Omental fat pad (tissue), 4 donors: Measurements from ENCODE around the gene CHRNA4. TPM values are rescaled to one million over a fixed set of nuclear protein-coding genes. Genes with fewer than 3 reads are reported as not detected.

Experiments used
- ATAC-seq: fragments of 150-250 bp; one replicate; pipeline ENCODE4 v1.9.1; 2016; ENCODE audit warnings: mild to moderate bottlenecking, moderate library complexity; ENCODE audit not compliant: low FRiP score
- DNase-seq: peaks from one replicate; pipeline ENCODE4 v3.0.0-alpha.2; 2019; ENCODE audit warnings: low spot score
- total RNA-seq, 4 donors: library from RNA; depleted of rRNA; stranded (reverse); fragments of >200 nt; gene quantifications; one replicate each; pipeline ENCODE4 v1.1.0, GENCODE V29; 2016
- TF ChIP-seq, protein P1 (sequence below), 3 donors: fragments of 450-650 bp; IDR thresholded peaks; one replicate each; pipeline ENCODE4 v1.5.1; 2016 to 2017; ENCODE audit warnings: antibody characterized with exemption in 3 of 3, mild to moderate bottlenecking in 3 of 3, moderate library complexity in 2 of 3

CHRNA4 gene
- not detected for total RNA-seq

DNA sequence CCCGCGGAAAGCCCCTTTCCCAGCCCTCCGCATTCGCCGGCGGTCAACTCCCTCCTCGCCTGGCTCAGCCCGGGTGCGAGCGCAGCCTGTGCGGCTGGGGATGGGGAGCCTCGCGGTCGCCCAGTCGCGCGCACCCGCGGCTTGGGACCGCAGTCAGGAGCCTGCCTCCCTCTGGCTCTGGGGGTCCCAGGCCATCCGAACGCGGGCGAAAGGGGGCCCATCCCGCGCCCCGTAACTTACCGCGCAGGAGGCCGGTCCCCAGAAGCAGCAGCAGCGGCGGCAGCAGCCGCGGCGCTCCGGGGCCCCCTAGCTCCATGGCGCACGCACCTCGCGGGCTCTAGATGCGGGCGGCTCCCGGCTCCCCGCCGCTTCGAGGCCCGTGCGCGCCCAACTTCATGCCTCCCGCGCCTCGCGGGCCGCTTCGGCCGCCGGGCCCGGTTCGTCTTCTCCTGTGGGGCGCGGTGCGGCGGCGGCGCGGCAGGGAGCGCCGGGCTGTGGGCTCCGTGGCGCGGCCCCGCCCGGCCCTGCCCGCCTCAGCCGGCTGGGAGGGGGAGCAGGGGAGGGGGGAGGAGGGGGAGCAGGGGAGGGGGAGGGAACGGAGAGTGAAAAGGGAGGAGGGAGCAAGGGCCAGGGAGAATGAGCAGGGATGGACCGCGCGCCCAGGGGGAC, at the start of gene CHRNA4:
Gene CHRNA4 (minus strand): TSS at position 500 of the 669 bp plus-strand sequence. CDS start 184 bp downstream, at position 316.
- ATAC-seq (no peak), DNase-seq (no peak)
- TF ChIP-seq, protein P1, sequence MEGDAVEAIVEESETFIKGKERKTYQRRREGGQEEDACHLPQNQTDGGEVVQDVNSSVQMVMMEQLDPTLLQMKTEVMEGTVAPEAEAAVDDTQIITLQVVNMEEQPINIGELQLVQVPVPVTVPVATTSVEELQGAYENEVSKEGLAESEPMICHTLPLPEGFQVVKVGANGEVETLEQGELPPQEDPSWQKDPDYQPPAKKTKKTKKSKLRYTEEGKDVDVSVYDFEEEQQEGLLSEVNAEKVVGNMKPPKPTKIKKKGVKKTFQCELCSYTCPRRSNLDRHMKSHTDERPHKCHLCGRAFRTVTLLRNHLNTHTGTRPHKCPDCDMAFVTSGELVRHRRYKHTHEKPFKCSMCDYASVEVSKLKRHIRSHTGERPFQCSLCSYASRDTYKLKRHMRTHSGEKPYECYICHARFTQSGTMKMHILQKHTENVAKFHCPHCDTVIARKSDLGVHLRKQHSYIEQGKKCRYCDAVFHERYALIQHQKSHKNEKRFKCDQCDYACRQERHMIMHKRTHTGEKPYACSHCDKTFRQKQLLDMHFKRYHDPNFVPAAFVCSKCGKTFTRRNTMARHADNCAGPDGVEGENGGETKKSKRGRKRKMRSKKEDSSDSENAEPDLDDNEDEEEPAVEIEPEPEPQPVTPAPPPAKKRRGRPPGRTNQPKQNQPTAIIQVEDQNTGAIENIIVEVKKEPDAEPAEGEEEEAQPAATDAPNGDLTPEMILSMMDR (IDR thresholded peaks at IDR 0.05), result no peak

DNA sequence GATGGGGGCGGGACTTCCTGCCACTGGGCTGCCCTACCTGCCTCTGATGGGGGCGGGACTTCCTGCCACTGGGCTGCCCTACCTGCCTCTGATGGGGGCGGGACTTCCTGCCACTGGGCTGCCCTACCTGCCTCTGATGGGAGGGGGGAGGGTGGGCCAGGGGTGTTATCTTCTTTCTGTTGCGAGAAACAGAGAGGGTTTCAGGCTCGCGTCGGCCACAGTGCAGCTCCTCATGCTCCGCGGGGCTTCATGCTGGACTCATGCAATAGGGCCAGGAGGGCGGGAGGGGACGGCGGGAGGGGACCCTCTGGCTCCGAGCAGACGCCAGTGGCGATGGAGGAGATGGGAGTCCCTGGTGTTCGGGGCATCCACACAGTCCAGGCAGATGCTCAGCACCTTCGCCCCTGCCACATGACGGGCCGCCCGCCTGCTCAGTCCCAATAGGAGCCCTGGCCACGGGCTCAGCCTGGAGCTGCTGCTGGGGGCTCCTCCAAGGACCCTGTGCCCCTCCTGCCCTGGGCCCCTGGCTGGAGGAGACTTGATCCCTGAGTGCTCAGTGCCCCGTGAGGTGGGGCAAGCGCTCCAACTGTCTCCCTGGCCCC, 48.8 kb upstream of the CHRNA4 start:
- TF ChIP-seq, protein P1 (IDR thresholded peaks at IDR 0.05), result no peak
- no peak for DNase-seq

DNA sequence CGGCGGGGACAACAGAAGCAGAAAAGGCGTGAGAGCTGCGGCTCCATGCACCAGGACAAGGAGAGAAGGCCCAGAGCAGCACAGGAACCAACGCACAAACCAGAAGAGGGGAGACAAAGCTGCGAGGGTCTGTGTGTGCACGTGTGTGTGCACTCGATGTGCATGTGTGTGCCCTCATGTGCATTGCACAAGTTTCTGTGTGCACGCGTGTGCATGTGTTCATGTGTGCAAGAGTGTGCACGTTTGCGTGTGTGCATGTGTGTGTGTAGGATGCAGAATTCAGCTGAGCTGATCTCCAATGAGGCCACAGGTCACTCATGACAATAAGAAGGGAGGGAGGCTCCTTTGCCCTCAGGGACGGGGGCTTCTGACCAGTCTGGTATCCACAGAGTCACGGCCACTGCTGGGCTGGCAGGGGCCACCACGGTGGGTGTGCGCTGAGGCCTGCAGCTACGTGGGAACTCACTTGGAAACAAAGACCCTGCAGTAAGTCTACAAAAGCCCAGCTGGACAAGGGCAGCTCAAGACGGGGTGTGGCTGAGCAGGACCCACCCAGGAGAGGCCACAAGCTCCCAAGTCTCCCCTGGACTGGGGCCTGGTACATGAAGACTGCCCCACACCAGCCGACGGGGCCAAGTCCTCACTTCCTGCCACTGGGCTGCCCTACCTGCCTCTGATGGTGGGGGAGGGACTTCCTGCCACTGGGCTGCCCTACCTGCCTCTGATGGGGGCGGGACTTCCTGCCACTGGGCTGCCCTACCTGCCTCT, 48.1 kb upstream of the CHRNA4 start:
- TF ChIP-seq, protein P1 (IDR thresholded peaks at IDR 0.05), result no peak
- ATAC-seq (no peak), DNase-seq (no peak)

More for the DNA sequence above, 48.8 kb upstream of the CHRNA4 start:
- no peak for ATAC-seq

DNA sequence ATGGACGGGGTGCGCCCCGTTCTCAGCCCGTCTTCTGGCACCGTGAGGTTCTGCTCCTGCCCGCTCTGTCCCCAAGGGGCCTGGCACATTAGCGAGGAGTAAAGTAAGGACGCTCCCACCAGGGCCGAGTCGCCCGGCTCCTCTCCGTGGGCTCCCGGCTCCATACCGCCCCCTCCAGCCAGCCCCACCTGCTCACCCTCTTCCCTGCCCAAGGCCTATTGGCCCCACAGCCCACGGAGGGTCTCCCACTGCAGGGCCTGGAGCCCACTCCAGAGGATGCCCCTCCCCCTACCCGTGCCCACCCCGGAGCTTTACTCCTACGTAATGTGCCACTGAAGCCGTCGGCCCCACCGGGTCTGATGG, 47.5 kb upstream of the CHRNA4 start:
- no peak for DNase-seq
- TF ChIP-seq, protein P1 (IDR thresholded peaks at IDR 0.05), result no peak
- ATAC-seq, result no peak

DNA sequence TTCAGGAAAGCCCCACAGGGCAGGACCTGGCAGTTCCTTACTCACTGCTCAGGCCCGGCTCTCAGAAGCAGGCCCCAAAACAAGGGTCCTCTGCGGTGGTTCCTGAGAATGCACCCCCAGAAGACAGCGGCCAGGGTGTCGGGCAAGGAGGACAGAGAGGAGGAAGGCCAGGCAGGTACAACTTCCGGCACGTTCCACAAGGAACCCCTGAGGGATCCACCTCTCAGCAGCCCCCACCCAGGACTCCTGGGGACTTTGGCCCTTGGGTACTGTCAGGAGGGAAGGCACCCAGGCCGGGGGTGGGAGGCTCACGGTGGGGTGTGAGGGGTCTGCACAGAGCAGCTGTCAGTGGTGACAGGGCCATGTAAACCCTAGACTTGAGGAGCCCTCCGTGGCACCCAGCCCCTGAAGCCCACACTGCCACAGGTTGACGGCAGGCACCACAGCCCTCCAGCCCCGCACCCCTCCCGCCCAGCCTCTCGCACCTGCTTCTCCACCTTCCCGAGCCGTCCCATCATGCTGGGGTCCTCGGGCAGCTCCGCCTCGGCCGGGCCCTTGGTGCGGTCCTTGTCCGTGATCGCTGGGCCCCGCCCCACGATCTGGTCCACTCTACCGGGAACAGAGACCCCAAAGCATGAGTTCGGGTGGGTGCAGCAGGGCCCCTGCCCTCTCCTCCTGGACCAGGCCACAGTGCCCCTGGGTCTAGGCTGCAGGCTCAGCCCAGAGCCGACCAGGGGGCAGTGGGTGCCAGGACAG, 47.0 kb upstream of the CHRNA4 start:
- ATAC-seq, result no peak
- TF ChIP-seq, protein P1 (IDR thresholded peaks at IDR 0.05), result no peak
- no peak for DNase-seq

DNA sequence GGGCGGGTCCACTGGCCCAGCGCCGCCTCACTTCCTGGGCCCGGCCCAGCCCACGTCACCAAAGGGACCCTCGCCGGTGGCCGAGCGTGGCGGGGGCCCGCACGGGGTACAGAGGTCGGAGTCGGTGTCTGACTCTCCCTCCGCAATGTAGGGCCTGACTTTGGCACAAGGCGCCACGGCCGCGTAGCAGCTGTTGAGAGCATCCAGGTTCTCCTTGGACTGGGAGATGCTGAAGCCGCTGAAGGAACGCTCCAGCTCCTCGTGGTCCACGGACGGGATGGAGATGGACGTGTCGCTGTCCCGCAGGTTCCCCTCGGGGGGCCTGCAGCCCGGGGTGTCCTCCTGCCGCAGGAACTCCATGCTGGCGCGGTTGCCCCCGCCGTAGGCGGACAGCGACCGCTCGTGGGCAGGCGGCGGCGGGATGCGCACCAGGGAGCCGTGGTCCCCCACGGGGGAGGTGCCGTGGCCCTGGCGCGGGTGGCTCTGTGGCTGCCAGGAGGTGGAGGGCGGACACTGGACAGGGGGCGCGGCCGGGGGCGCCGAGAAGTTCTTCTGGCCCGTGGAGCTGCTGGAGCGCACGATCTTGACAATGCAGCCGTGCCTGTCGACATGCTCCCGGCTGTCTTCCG, 45.6 kb upstream of the CHRNA4 start:
- no peak for DNase-seq
- no peak for ATAC-seq
- TF ChIP-seq, protein P1 (IDR thresholded peaks at IDR 0.05), result no peak
